SU-DHL-6 (cell line): ENCODE results near the gene SMTN.

ENCODE experiments used
- CTCF ChIP-seq: fragments of 200-600 bp; sonication (generic); IDR thresholded peaks from one replicate; pipeline ENCODE4 v1.5.1; 2017; ENCODE audit warnings: antibody characterized with exemption, mild to moderate bottlenecking, low read length, moderate library complexity; ENCODE audit not compliant: insufficient read depth, poor library complexity, severe bottlenecking
- EZH2phosphoT487 ChIP-seq: fragments of 200-600 bp; sonication (generic), shearing (Covaris generic); conservative IDR thresholded peaks from 2 replicates; pipeline ENCODE4 v1.6.1; 2018; ENCODE audit warnings: mild to moderate bottlenecking, antibody characterized with exemption, low read length, moderate library complexity, mixed read lengths

GRCh38 chr22:31143537-31143936 is 62.4 kb downstream of the SMTN start:
- no peak for TF ChIP-seq CTCF
- no peak for TF ChIP-seq EZH2phosphoT487
